ENCODE data around the gene TRPM3.

The TRPM3 gene

DNA sequence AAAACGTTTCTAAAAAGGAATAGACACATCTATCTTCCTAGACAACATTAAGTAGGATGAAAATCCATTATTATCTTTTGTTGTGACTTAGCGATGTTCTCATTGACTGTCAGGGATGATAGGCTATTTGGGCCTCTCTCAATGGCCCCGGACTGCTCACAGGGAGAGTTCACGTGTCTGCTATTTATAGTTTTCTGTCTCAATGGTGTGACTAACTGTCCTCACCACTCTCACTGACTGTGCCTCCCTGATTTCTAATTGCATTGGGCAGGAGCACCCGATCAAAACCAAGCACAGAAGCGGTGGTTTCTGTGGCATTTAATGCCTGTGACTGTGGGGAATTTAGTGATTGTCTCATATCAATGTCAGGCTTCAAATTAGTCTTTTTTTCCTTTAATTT lies 420.3 kb downstream of the TRPM3 start:
- H3K4me3 ChIP-seq (ENCODE audit: low read depth, low read length) = no peak overlapping the region
- TF ChIP-seq, protein P1, sequence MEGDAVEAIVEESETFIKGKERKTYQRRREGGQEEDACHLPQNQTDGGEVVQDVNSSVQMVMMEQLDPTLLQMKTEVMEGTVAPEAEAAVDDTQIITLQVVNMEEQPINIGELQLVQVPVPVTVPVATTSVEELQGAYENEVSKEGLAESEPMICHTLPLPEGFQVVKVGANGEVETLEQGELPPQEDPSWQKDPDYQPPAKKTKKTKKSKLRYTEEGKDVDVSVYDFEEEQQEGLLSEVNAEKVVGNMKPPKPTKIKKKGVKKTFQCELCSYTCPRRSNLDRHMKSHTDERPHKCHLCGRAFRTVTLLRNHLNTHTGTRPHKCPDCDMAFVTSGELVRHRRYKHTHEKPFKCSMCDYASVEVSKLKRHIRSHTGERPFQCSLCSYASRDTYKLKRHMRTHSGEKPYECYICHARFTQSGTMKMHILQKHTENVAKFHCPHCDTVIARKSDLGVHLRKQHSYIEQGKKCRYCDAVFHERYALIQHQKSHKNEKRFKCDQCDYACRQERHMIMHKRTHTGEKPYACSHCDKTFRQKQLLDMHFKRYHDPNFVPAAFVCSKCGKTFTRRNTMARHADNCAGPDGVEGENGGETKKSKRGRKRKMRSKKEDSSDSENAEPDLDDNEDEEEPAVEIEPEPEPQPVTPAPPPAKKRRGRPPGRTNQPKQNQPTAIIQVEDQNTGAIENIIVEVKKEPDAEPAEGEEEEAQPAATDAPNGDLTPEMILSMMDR (IDR thresholded peaks at IDR 0.05; ENCODE audit: borderline replicate concordance, insufficient read depth, low read depth, low read length) = no peak

DNA sequence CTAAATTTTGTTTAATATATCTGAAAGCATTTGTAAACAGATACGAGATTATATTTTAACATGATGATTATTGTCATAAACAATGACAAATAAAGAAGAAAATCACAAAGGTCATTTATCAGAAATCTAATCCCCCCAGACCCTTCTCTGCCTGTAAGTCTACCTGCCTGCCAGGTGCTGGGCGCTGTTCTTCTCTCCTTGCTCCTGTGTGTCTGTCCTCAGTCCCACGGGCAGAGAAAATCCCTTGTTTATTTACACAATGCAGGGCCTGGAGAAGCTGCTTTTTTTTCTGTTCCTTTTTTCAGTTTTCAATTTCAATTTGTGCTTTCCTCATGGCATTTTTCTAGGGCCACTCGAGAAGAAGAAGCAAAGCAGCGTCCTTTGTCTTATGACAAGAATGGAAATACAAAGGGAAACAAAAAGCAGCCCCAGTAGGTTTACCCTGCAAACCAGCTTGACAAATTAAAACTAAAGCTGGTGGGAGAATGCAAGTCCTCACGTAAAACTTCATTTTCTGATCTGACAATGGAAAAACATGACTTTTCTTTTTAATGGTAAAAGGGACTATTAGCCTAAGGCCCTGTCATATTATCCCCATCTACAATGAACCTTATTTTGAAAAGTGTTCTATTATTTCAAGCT lies 424.6 kb downstream of the TRPM3 start:
- TF ChIP-seq, protein P1 (IDR thresholded peaks at IDR 0.05; ENCODE audit: borderline replicate concordance, insufficient read depth, low read depth, low read length) = no peak

DNA sequence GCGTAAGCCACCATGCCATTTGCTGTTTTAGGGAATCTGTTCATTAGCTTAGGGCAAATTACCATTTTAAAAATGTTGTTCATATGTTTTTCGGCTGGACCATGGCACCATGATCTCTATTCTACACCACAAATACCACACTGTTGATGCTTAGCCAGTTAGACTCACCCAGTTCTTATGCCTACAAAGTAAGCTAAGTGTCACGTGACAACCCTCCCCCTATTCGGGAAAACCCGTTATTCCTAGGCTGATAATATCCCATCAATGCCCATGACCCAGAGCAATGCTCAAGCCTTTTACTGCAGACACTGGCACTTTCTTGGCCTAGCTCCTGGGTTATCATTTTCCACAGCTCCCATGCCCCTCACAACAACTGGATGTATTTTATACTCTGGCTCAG lies 426.7 kb downstream of the TRPM3 start:
- no peak overlapping the region for H3K4me3 ChIP-seq (ENCODE audit: low read depth, low read length)
- TF ChIP-seq, protein P1 (IDR thresholded peaks at IDR 0.05; ENCODE audit: borderline replicate concordance, insufficient read depth, low read depth, low read length) = no peak

More for the DNA sequence above, 424.6 kb downstream of the TRPM3 start:
- H3K4me3 ChIP-seq (ENCODE audit: low read depth, low read length) = no peak overlapping the region

DNA sequence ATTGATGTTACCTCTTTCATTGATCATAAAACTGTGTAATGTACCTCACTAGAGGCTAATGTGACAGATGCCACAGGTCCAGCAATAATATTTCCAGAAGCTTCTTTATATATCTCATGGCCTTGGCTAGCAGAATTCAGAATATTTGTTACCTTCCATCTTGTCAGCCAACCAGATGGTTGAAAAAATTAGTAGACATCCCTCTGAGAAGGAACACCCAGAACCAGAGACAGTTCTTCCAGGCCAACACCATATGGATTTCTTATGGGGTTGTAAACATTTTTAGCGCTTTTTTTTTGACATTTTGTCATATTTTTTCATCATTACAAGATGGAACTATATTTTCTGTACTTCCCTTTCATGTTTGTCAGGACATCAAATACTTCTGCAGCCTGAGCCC lies 428.2 kb downstream of the TRPM3 start:
- TF ChIP-seq, protein P1 (IDR thresholded peaks at IDR 0.05; ENCODE audit: borderline replicate concordance, insufficient read depth, low read depth, low read length) = no peak

DNA sequence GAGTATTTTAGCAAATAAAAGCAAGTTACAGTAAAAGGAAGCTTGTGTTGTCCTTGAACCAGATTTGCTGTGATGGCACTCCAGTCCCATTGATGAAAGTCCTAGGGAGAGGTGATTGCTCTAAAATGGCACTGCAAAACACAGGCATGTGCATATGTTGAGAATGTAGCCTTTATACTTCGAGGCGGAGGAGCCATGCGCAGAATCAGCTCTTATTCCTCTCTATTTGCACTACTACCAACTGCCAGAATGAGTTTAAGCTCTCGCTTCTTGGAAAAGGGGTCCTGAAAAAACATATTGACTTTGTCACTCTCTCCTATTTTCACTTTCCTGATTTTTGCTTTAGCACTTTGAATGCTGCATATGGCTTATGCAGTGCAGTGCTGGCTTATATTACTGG lies 429.0 kb downstream of the TRPM3 start:
- TF ChIP-seq, protein P1 (IDR thresholded peaks at IDR 0.05; ENCODE audit: borderline replicate concordance, insufficient read depth, low read depth, low read length) = no peak
- H3K4me3 ChIP-seq (ENCODE audit: low read depth, low read length) = no peak overlapping the region

More for the DNA sequence above, 428.2 kb downstream of the TRPM3 start:
- H3K4me3 ChIP-seq (ENCODE audit: low read depth, low read length) = no peak overlapping the region

DNA sequence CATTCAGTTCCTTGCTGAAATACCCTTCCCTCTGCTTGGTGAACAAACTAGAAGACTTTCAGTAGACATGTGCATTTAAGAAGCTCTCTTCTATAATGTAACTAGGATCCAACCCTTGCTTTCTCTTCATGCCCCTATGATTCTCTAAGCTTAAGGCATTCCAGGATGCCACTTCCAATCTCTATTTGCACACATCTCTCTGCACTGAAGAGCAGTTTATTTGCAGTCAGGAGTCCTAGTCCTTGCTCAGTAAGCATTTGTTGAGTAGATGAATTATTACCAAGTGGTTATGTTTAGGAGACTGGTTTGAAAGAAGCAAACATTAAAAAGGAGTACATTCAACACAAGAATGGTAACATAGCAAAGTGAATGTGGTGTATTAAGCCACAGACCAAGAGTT lies 432.7 kb downstream of the TRPM3 start:
- TF ChIP-seq, protein P1 (IDR thresholded peaks at IDR 0.05; ENCODE audit: borderline replicate concordance, insufficient read depth, low read depth, low read length) = no peak
- no peak overlapping the region for H3K4me3 ChIP-seq (ENCODE audit: low read depth, low read length)

DNA sequence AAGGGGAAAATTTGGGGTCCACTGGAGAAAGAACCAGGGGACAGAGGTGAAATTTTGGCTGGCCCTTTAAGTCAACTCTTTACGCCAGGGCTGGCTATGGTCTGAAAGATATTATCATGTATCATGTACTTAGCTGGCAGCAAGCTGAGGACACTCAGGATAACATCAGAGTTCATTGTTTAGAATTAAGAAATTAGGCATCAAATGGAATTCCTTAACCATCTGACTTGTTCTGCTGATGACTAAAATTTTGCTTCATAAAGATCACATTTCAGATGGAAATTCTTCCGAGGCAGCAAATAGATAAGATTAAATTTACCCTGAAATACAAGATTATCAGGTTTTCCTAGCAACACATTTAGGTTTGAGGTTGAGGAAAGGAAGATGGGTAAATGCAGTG lies 437.6 kb downstream of the TRPM3 start:
- TF ChIP-seq, protein P1 (IDR thresholded peaks at IDR 0.05; ENCODE audit: borderline replicate concordance, insufficient read depth, low read depth, low read length) = no peak
- H3K4me3 ChIP-seq (ENCODE audit: low read depth, low read length) = no peak overlapping the region
